Stimulated activated CD4-positive, alpha-beta T cell treated with anti-CD3 and anti-CD28 coated beads, Interleukin-4, amount 100 ng/mL, for 1 hour (primary cell): ENCODE data around the gene GPX2.

Experiments used
- DNase-seq: peaks from one replicate; pipeline ENCODE4 v3.0.0-alpha.2; 2020

Gene GPX2

DNA sequence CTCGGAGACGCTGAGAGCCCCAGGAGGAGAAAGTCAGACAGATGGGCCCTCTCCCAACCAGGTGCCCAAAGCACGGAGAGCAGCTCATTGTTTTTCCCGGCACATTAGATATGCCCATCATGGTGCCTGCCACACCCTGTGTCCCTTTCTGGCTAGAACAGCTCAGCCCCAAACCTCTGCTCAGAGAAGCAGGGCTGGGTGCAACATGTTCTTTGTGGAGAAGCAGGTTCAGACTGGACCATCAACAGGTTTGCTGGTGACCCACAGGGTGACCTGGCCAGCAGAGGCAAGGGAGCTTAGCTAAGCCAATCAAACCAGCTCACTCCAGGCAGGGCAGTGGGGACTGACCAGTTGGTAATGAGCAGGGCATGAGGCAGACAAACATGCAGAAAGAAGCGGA is 16.2 kb upstream of the GPX2 start:
- DNase-seq: no peak

DNA sequence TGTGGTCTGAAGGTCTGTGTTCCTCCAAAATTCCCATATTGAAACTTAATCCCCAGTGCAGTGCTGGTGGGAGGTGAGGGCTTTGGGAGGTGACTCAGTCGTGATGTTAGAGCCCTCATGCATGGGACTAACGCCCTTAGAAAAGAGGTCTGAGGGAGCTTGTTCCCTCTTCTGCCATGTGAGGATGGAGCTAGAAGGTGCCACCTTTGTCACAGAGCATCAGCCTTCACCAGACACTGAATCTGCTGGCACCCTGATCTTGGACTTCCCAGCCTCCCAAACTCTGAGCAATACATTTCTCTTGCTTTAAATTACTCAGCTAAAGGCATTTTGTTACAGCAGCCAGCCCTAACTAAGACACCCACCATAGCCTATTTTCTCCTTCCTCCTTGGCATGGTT is 15.7 kb upstream of the GPX2 start:
- DNase-seq: no peak

GRCh38 chr14:64956697-64957406 is 14.3 kb upstream of the GPX2 start:
- DNase-seq: no peak

DNA sequence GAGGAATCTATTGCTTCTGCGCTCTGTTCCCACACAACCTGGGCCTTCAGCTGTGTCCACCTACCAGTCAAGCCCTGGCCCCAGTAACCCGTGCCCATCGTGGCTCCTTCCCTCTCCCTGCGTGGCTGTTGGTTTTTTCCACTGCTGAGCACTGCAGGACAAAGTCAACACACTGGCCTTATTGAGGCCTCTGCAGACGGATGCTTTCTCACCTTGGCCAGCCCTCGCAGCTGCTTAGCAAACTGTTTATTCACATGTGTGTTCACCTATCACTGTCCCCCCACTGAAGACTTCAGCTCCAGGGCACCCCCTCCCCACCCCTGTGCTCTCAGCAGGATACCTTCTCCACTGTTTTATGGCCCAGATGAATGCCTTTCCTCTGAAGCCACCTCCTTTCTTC is 12.8 kb upstream of the GPX2 start:
- DNase-seq: no peak

GRCh38 chr14:64954491-64955240 is 12.1 kb upstream of the GPX2 start:
- no peak for DNase-seq

DNA sequence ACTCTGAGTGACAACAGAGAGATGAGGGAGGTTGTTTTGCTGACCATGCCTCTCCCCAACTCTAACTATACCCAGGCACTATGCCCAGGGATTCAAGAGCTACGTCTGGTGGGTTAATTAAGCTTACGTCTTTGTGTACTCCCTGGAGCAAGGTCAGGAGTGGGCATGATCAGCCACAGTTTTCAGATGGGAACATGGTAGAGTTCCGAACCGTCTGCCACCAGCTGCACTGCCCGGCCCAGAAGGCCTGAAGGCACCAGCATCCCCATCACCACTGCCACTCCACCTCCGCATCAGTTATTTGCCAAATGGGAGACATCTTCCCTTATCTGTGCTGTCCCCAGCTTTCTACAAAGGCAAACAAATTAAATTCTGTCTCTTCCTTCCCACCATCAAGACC is 11.1 kb upstream of the GPX2 start:
- DNase-seq: no peak

GRCh38 chr14:64953310-64953654 is 10.7 kb upstream of the GPX2 start:
- no peak for DNase-seq

DNA sequence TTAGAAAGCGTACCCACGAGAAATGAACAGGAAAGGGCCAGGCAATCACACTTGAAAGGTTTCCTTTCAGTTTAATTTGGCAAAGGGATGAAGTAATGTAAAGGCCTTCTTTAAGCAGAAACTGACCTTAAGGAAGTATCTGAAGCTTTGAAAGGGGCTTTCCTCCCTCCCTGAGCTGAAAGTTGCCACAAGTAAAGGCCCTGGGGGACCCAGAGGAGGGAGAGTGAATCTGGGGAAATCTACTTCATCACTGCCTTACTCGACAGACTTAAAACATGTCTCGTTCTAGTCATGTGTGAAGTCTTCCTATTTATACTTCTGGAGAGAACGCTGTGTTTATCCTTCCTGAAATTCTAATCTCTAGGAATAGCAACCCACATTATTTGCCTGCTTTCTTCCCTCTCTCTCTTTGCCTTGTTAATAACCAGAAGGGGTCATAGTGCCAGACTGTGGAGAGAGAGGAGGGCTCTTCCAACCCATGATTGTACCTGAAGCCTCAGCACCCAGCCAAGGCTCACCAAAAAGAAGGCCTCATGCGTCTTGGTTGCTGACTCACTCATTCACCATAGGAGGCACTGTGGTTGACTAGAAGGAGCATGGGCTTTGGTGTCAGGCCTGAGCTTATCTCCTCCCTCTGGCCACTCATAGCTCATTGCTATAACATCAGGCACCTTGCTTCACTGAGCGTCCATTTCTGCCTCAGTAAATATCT is 10.2 kb upstream of the GPX2 start:
- DNase-seq: no peak

DNA sequence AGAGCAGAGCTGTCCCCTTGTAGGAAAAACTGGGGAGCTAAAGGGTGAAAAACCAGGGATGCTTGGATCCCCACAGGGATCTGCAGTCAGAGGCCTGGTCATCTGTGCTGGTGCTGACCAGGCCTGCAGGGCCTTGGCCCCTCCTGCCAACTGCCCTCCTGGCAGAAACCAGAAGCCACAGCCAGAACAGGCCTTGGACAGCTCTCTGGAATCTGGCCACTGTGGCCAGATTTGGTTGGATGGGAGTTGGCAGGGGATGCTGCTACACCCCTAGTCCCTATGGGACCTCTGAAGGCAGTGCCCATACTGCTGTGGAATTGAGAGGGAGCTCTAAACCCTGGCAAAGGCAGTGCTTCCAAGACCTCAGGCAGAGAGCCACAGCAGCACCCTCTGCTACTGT is 9.2 kb upstream of the GPX2 start:
- no peak for DNase-seq

GRCh38 chr14:64951291-64951690 is 8.7 kb upstream of the GPX2 start:
- DNase-seq: no peak

DNA sequence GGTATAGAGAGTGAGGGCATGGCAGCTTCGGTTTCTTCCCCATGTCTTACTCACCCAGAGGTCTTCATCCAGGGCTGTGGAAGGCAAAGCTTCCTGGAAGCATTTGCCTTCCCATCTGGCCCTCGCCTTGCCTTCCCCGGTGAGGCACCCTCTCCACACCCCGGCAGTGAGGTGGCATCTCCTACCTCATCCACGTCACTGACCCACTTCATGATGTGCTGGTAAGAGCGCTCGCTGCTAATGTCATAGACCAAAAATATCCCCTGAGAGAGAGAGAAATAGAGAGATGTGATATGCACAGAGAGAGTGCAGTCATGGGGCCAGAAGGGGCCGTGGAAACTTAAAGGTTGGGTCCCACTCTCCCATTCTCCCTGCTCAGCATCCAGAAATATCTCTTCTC is 8.3 kb upstream of the GPX2 start:
- DNase-seq: no peak

DNA sequence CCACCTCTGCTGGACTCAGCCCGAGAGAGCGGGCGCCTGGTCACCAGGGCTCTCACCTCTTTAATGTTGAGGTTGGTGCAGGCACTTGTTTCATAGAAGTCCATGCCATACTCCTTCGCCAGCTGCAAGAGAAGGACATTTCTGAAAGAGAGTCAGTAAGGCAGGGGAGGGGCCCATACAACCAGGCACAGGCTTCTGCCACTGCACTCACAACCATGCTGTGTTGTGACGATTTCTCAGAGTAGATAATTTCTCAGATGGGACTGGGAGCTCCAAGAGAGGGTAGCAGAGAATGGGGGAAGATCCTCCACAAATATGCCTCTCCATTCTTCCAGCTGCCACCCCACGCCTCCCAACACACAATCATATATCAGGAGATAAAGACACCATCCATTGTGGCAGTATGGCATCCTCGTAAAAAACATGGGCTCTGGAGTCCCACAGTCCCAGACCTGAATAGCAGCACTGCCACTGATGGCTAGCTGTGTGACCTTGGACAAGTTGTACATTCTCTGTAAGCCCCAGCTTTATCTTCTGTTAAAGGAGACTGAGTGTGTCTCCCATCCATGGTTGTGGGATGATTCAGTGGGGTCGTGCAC is 6.2 kb upstream of the GPX2 start:
- DNase-seq: no peak

DNA sequence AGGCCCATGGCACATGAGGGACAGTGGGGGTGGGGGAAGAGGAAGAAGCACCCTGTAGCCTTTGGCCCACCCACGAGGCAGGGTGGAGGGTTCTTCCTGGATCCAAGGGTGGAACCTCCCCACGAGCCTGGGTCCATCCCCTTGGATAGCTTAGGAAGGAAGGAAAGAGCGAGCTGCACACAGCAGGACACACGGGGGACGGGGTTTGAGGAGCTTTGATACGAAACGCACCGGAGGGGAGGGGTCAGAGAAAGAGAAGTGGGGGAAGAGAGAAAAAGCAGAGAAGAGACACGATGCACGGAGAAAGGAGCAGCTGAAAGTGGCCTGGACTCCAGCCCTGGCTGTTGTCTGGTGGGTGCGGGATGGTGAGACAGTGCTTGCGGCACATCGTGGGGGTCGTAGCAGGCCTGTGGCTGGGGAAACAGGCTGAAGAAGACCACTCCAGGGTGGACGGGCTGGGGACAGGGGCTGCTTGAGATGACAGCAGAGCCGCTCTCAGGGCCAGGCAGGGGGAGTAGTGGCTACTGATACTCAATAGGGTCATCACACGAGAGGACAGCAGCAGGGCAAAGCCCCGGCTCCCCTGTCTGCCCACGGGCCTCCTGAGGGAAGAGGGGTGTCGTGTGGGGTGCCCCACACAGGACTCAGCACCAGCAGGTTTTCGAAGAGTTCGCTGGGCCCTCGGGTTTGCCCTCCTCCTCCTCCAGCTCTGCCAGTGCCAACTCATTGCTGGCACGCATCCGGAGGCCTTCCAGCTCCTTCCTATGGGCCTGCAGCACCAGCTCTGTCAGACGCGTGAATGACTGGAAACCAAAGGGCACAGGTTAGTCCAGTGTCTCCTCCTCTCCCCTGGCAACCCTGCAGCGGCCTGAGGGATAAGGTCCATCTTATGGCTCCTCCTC is 5.4 kb upstream of the GPX2 start:
- no peak for DNase-seq

DNA sequence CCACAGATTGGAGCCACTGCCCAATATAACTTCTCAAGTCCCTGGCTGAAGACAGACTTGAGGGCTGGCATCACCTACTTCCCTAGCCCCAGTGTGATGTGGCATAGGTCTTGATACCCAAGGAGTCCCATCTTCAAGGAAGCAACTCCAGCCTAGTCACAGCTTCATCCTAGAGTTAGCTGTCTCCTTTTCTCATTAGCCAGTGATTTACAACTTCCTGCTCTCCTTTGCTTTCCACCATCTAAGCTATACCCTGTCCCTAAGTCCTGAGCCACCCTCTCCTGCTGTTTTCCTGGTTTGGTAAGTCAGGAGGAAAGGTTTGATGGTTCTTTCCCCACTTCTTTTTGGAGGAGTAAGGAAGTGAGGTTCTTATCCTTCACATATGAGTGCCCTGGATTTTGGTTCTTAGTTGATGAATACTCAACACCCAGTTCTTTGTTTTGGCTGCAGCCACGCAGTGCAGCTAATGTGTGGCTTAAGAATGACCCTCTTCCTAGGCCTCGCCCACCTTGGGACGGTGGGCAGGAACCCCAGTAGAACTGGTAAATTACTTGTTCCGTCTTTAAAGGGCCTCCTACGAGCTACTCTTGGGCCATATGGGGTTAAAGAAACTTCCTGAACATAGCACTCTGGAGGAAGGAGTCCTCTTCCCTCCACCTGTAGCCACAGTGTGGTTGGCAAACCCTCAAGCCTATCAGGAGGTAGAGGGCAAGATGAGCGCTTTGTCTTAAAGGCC is 3.9 kb upstream of the GPX2 start:
- DNase-seq: no peak

GRCh38 chr14:64945431-64946178 is 3.1 kb upstream of the GPX2 start:
- DNase-seq: no peak

DNA sequence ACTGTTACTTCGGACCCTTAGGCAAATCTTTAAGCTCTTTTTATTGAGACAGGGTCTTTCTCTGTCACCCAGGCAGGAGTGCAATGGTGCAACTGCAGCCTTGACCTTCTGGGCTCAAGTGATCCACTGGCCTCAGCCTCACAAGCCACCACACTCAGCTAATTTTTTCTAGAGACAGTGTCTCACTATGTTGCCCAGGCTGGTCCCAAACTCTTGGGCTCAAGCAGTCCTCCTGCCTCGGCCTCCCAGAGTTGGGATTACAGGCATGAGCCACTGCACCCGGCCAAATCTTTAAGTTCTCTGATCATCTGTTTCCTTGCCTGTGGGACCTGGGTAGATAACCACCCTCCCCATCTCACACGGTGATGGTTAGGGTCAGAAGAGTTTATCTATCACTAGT is 2.3 kb upstream of the GPX2 start:
- DNase-seq: no peak

GRCh38 chr14:64944041-64944440 is 1.5 kb upstream of the GPX2 start:
- no peak for DNase-seq

DNA sequence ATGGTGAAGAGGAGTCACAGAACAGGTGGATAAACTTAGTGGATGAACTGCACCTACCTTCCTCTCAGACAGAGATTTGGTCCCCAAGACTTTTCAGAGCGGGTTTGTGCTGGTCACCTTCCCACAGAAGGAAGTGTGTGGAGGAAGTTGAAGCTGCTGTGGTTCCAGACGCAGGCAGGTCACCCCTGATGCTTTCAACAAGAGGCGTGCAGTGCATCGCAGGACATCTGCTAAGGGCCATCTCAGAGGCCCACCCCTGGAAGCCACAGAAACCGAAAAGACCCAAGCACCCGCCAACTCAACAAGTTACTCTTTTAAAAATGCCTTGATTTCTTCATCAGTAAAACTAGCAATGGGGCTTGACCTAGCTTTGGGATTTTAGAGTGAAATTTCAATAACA is 1.0 kb upstream of the GPX2 start:
- no peak for DNase-seq

DNA sequence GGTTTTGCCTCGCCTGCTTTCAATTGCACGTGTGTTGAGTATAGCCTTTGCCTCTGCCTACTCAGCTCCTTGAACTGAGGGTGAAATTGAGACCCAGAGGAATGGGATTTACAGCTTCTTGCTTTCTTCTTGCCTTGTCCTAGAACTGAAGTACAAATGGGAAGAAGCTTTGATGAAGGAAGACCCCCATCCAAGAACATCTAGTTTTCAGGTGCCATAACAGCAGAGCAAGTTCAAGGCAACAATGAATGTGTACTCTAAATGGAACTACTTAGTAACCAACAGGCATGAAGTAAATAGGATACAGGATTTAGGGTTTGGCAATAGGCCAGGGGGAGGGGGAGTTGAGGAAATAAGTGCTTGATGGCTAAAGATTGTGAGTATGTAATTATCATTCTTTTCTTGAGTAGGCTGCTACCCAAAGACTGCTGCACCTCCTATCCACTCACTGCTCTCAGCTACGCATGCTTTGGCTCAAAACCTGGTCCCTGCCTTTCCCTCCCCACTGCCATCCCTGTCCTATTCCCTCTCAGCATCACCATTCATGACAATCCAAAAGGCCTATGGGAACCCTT is 2.1 kb downstream of the GPX2 start:
- DNase-seq: no peak

DNA sequence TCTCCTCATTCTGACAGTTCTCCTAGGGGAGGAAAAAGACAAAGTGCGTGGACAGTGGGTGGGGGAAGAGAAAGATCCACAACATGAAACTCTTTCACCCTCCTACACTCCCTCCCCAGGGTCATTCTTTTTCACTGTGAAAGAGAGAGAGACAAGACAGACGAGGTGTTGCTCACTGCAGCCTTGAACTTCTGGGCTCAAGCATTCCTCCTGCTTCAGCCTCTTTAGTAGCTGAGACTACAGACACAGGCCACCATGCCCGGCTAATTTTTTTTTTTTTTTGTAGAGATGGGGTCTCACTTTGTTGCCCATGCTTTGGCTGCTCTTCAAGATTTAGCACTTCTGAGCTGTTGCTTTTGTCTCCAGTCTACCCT is 2.7 kb downstream of the GPX2 start:
- no peak for DNase-seq
